SK-N-SH (cell line): ENCODE measurements around the gene OBI1. TPM values are rescaled to one million over a fixed set of nuclear protein-coding genes. Genes with fewer than 3 reads are reported as not detected.

Source experiments
- CTCF ChIA-PET: fragments of 300-600, 350-600 bp; formaldehyde crosslinking; extraction: SDS; loops from one replicate; lab custom pipeline; 2021; lab: Yijun Ruan, JAX
- POLR2A ChIA-PET: fragments of 350-600 bp; sonication (Branson Sonifier 250); formaldehyde crosslinking; extraction: SDS; loops from one replicate; lab custom pipeline; 2020; ENCODE audit warnings: antibody characterized with exemption, inconsistent platforms; lab: Yijun Ruan, JAX
- DNase-seq: peaks from one replicate; pipeline ENCODE4 v3.0.0; 2012
- H2AFZ ChIP-seq: fragments of 200-600 bp; sonication (generic); 2 replicates; pipeline ENCODE4 v1.8.1; 2016; ENCODE audit warnings: antibody characterized with exemption, mild to moderate bottlenecking, low read depth
- H3F3A ChIP-seq: fragments of 200-600 bp; sonication (generic); replicated peaks from 2 replicates; pipeline ENCODE3; 2016; ENCODE audit warnings: antibody characterized with exemption, mild to moderate bottlenecking; ENCODE audit not compliant: insufficient read depth
- H3K27ac ChIP-seq, 2 experiments: fragments of 200-500 bp in 1 of 2; fragments of 200-600 bp in 1 of 2; sonication (Bioruptor generic) in 1 of 2; sonication (generic), shearing (Covaris generic) in 1 of 2; 2 replicates each; pipeline versions ENCODE4 v1.5.1 to v1.6.1; 2014 to 2016; ENCODE audit warnings: low read depth in 2 of 2, inconsistent platforms in 1 of 2, low read length in 1 of 2, mild to moderate bottlenecking in 1 of 2, mixed read lengths in 1 of 2
- H3K27me3 ChIP-seq: fragments of 200-600 bp; sonication (generic), shearing (Covaris generic); 2 replicates; pipeline ENCODE4 v1.6.1; 2016; ENCODE audit warnings: mixed run types; ENCODE audit not compliant: insufficient read depth
- H3K36me3 ChIP-seq, 2 experiments: fragments of 200-500 bp in 1 of 2; fragments of 200-600 bp in 1 of 2; sonication (Bioruptor generic) in 1 of 2; sonication (generic) in 1 of 2; replicated peaks in 1 of 2; 2 replicates each; pipeline versions ENCODE3 to v1.5.1; 2014 to 2016; ENCODE audit warnings: low read length in 1 of 2, mild to moderate bottlenecking in 1 of 2; ENCODE audit not compliant: insufficient read depth in 2 of 2, control insufficient read depth in 1 of 2
- H3K4me1 ChIP-seq, 2 experiments: fragments of 200-500 bp in 1 of 2; fragments of 200-600 bp in 1 of 2; sonication (Bioruptor generic) in 1 of 2; sonication (generic), shearing (Covaris generic) in 1 of 2; 2 replicates each; pipeline versions ENCODE4 v1.5.1 to v1.6.1; 2014 to 2016; ENCODE audit warnings: low read depth in 1 of 2, low read length in 1 of 2, mixed run types in 1 of 2; ENCODE audit not compliant: insufficient read depth in 2 of 2, control insufficient read depth in 1 of 2
- H3K4me2 ChIP-seq: fragments of 200-600 bp; sonication (generic), shearing (Covaris generic); 2 replicates; pipeline ENCODE4 v1.6.1; 2017; ENCODE audit warnings: mixed run types
- H3K4me3 ChIP-seq, 2 experiments: fragments of 200-500 bp in 1 of 2; fragments of 200-600 bp in 1 of 2; sonication (Bioruptor generic) in 1 of 2; sonication (generic), shearing (Covaris generic) in 1 of 2; 2 replicates each; pipeline versions ENCODE4 v1.5.1 to v1.8.1; 2014 to 2016; ENCODE audit warnings: low read depth in 2 of 2, inconsistent platforms in 1 of 2, low read length in 1 of 2, mild to moderate bottlenecking in 1 of 2, mixed read lengths in 1 of 2, moderate library complexity in 1 of 2
- H3K79me2 ChIP-seq: fragments of 200-600 bp; sonication (generic); 2 replicates; pipeline ENCODE4 v1.8.1; 2017; ENCODE audit warnings: mild to moderate bottlenecking; ENCODE audit not compliant: insufficient read depth
- H3K9ac ChIP-seq: fragments of 200-600 bp; sonication (generic); 2 replicates; pipeline ENCODE4 v1.6.1; 2017; ENCODE audit warnings: mixed run types
- H3K9me2 ChIP-seq: fragments of 200-600 bp; sonication (generic); 2 replicates; pipeline ENCODE4 v1.6.1; 2017; ENCODE audit warnings: mixed run types
- H3K9me3 ChIP-seq: fragments of 200-600 bp; sonication (generic); 2 replicates; pipeline ENCODE4 v1.6.1; 2017; ENCODE audit warnings: mixed run types, mild to moderate bottlenecking, moderate library complexity
- H4K20me1 ChIP-seq: fragments of 200-600 bp; sonication (generic); 2 replicates; pipeline ENCODE4 v1.6.1; 2017; ENCODE audit warnings: mild to moderate bottlenecking, mixed run types; ENCODE audit not compliant: insufficient read depth
- ELF1 ChIP-seq: IDR thresholded peaks from 2 replicates; pipeline ENCODE4 v1.4.0; 2012
- EP300 ChIP-seq, 2 experiments: IDR thresholded peaks; 2 replicates each; pipeline versions ENCODE4 v1.4.0 to v1.6.1; 2012; ENCODE audit warnings: borderline replicate concordance in 1 of 2, low read depth in 1 of 2, low read length in 1 of 2
- FOSL2 ChIP-seq: IDR thresholded peaks from 2 replicates; pipeline ENCODE4 v1.4.0; 2012; ENCODE audit warnings: low read depth, mild to moderate bottlenecking, moderate library complexity, borderline replicate concordance
- IRF3 ChIP-seq: fragments of 150-350 bp; IDR thresholded peaks from 2 replicates; pipeline ENCODE4 v1.6.1; 2016; ENCODE audit warnings: mild to moderate bottlenecking, low read depth, low read length
- JUND ChIP-seq: IDR thresholded peaks from 2 replicates; pipeline ENCODE4 v1.4.0; 2012
- MEF2A ChIP-seq: IDR thresholded peaks from 2 replicates; pipeline ENCODE4 v1.4.0; 2012; ENCODE audit warnings: low read depth, borderline replicate concordance
- PBX3 ChIP-seq: IDR thresholded peaks from 2 replicates; pipeline ENCODE4; 2012
- POLR2AphosphoS5 ChIP-seq: IDR thresholded peaks from 2 replicates; pipeline ENCODE4 v1.6.1; 2012; ENCODE audit warnings: low read depth, low read length
- RCOR1 ChIP-seq: fragments of 150-350 bp; IDR thresholded peaks from 2 replicates; pipeline ENCODE4 v1.6.1; 2017; ENCODE audit warnings: antibody characterized with exemption, low read length
- TAF1 ChIP-seq: IDR thresholded peaks from 2 replicates; pipeline ENCODE4 v1.6.1; 2012; ENCODE audit warnings: low read depth, mild to moderate bottlenecking, low read length, moderate library complexity, borderline replicate concordance
- TCF12 ChIP-seq: IDR thresholded peaks from 2 replicates; pipeline ENCODE4 v1.4.0; 2012
- USF2 ChIP-seq: fragments of 150-350 bp; IDR thresholded peaks from 2 replicates; pipeline ENCODE4 v1.6.1; 2017; ENCODE audit warnings: antibody characterized with exemption, low read length, low read depth, borderline replicate concordance
- YY1 ChIP-seq: IDR thresholded peaks from 2 replicates; pipeline ENCODE4 v1.4.0; 2012; ENCODE audit warnings: low read depth, mild to moderate bottlenecking
- ZBTB33 ChIP-seq: IDR thresholded peaks from 2 replicates; pipeline ENCODE4 v1.4.0; 2012; ENCODE audit warnings: low read depth, borderline replicate concordance
- WGBS: methylation state at CpG from one replicate; pipeline ENCODE4 v1.1.6; 2017; ENCODE audit warnings: low lambda C conversion rate; 5-methylcytosine and 5-hydroxymethylcytosine counted together
- polyA plus RNA-seq, 3 experiments: library from polyadenylated mRNA; depleted of rRNA; stranded (reverse); fragments of >200 nt; gene quantifications; 2 replicates each; pipeline ENCODE4 v1.2.3, GENCODE V29; 2012

The OBI1 gene
- polyA plus RNA-seq, 1 of the 3 experiments (the other 2 are of a cell fraction): 1.8 TPM

GRCh38 chr13:78631077-78631476 lies 27.9 kb downstream of the OBI1 start:
- H4K20me1 ChIP-seq: no peaks in the 10 kb centered on the region
- POLR2A ChIA-PET: no interaction called here
- TF ChIP-seq ZBTB33 (no peak), USF2 (no peak), EP300 (IDR thresholded peaks at IDR 0.05; ENCODE audit: borderline replicate concordance in 1 of 2, low read depth in 1 of 2, low read length in 1 of 2) (no peak), PBX3 (no peak), TAF1 (no peak), JUND (no peak), TCF12 (no peak), MEF2A (no peak)
- TF ChIP-seq, all 33 proteins: peak for 0
- WGBS: 88% methylated on average over 1 of the region's 1 CpG
- Histone ChIP-seq H3K9ac (no peak overlapping the region), H3K9me2 (no peaks in the 10 kb centered on the region), H3K27ac (no peak overlapping the region), H3F3A (no peaks in the 10 kb centered on the region), H3K4me2 (no peak overlapping the region), H3K4me3 (no peak overlapping the region), H3K27me3 (no peaks in the 10 kb centered on the region), H3K4me1 (no peaks in the 10 kb centered on the region), H2AFZ (no peak overlapping the region), H3K9me3 (no peaks in the 10 kb centered on the region), H3K79me2 (no peaks in the 10 kb centered on the region), H3K36me3 (peaks cover 18 to 51% of the 10 kb centered on the region in 2 experiments)
- CTCF ChIA-PET: no interaction called here
- DNase-seq: no peak

- H3K9me3 ChIP-seq: no peaks in the 10 kb centered on the region
- H4K20me1 ChIP-seq: 0 out of 2 replicates have a peak, but pooled peaks cover 4% of the 10 kb centered on the region
- no peak overlapping the region for H3K4me3 ChIP-seq
- no peak overlapping the region for H2AFZ ChIP-seq
- H3K9me2 ChIP-seq: no peaks in the 10 kb centered on the region
- TF ChIP-seq ELF1: no peak
- no peak for TF ChIP-seq POLR2AphosphoS5
- TF ChIP-seq IRF3: no peak
- TF ChIP-seq ZBTB33: no peak
- no peak for TF ChIP-seq FOSL2
- TF ChIP-seq RCOR1: no peak
- no peak for TF ChIP-seq YY1
- H3F3A ChIP-seq: no peaks in the 10 kb centered on the region
- WGBS: 100% methylated on average over 1 of the region's 1 CpG
- H3K4me1 ChIP-seq: no peaks in the 10 kb centered on the region
- peaks cover 18 to 51% of the 10 kb centered on the region in 2 experiments for H3K36me3 ChIP-seq
- H3K27me3 ChIP-seq: no peaks in the 10 kb centered on the region
- H3K4me2 ChIP-seq: no peak overlapping the region
- ChIA-PET CTCF (no interaction called here), POLR2A (no interaction called here)
- no peaks in the 10 kb centered on the region for H3K79me2 ChIP-seq
- no peak for DNase-seq
- H3K9ac ChIP-seq: no peak overlapping the region
- no peak overlapping the region for H3K27ac ChIP-seq
Measured at GRCh38 chr13:78630511-78630910, 28.4 kb downstream of the OBI1 start.
